ENCODE results near the gene SCARB2. TPM values are rescaled to one million over a fixed set of nuclear protein-coding genes. Genes with fewer than 3 reads are reported as not detected.

The SCARB2 gene
- total RNA-seq, 4 donors from 2014 or later, result 87.6 to 107 (median 95.8) TPM

- Histone ChIP-seq H3K9me3 (no peaks in the 10 kb centered on the region), H3K27me3 (peaks cover 22% of the 10 kb centered on the region), H3K36me3 (no peaks in the 10 kb centered on the region), H3K4me3 (no peak overlapping the region), H3K27ac (no peak overlapping the region), H3K4me1 (peaks cover 16% of the 10 kb centered on the region)
- TF ChIP-seq EP300 (IDR thresholded peaks at IDR 0.05) (no peak), POLR2AphosphoS5 (IDR thresholded peaks at IDR 0.05) (no peak), POLR2A (IDR thresholded peaks at IDR 0.05) (no peak), CTCF (IDR thresholded peaks at IDR 0.05) (no peak)
- no peak for DNase-seq (ENCODE audit: low spot score in 2 of 2)
- 92% methylated on average over 6 of the region's 6 CpGs for WGBS
Observed at GRCh38 chr4:76253511-76253910, 39.9 kb upstream of the SCARB2 start.

DNA sequence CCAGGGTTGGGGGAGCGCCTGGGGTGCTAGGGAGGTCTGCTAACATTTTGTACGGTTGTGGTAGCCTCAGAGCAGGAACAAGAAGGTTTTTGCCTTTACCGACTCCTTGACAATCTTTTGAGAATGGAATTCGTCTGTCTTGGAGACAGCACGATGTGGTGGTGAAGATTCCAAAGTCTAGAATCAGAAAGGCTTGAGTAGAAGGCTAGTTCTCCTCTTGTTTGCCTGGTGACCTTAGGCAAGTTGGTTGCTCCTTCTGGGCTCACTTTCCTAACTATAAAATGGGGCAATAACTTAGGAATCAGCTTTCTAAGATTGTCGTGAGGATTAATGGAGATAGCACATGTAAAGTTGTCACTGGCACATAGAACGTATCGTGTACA, 38.6 kb upstream of the SCARB2 start:
- Histone ChIP-seq H3K27me3 (peaks cover 22% of the 10 kb centered on the region), H3K4me1 (peaks cover 16% of the 10 kb centered on the region), H3K4me3 (peak overlapping the region; percentile 76), H3K9me3 (no peaks in the 10 kb centered on the region), H3K27ac (no peak overlapping the region), H3K36me3 (no peaks in the 10 kb centered on the region)
- 67% methylated on average over 8 of the region's 8 CpGs for WGBS
- no peak for TF ChIP-seq POLR2A (IDR thresholded peaks at IDR 0.05)
- no peak for TF ChIP-seq CTCF (IDR thresholded peaks at IDR 0.05)
- TF ChIP-seq POLR2AphosphoS5 (IDR thresholded peaks at IDR 0.05), result no peak
- no peak for TF ChIP-seq EP300 (IDR thresholded peaks at IDR 0.05)
- no peak for DNase-seq (ENCODE audit: low spot score in 2 of 2)

DNA sequence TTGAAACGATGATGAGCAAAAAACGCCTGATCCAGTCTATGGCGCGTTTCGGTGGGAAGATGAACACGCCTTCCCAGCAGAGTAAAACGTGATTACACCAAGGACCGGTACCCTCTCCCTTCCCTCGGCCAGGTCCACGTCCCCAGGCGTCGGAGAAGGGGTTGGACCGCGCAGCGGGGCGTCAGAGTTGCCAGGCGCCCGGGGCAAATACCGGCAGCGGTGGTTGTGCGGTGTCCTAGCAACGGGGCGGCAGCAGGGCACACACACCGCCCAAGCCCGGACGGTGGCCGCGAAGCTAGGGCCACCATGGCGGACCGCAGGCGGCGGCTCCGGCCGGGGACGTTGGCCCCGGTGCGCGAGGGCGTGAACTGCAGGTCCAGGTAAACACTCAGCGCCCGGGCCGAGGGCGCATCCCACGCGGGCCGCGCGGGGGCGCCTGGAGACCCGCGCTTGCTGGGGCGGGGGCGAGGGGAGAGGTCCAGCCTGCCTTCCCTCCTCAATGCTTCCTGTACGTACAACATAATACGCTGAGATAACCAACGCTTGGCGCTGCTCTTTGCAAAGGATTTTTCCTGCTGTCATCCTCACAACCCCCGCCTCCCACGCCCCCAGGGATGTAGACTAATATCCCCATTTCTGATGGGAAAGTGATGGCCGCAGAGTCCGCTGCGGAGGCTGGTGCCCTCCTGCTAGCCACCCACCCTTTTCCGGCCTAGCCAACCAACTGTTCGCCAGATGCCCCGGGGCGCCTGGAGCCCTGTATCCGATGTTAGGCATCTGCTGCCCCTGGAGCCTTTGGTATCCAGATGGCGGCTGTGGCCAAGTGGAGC, 38.0 kb upstream of the SCARB2 start, which contains the start of gene FAM47E:
Gene FAM47E, plus strand, starts transcription at position 281 of the 830 bp plus-strand sequence. Its CDS starts 26 bp downstream, at position 307.
- Histone ChIP-seq H3K36me3 (no peaks in the 10 kb centered on the region), H3K27ac (no peak within 1 kb of the TSS), H3K27me3 (peaks cover 22% of the 10 kb centered on the region), H3K4me1 (peaks cover 16% of the 10 kb centered on the region), H3K9me3 (no peaks in the 10 kb centered on the region), H3K4me3 (peak within 1 kb of the TSS; percentile 76)
- WGBS, result 4% methylated on average over 58 of the region's 68 CpGs
- peak in 1 of 2 donors; percentile 28 for TF ChIP-seq CTCF (IDR thresholded peaks at IDR 0.05)
- TF ChIP-seq EP300 (IDR thresholded peaks at IDR 0.05), result no peak
- TF ChIP-seq POLR2AphosphoS5 (IDR thresholded peaks at IDR 0.05), result peak in 1 of 3 donors; percentile 42
- no peak for TF ChIP-seq POLR2A (IDR thresholded peaks at IDR 0.05)
- peak; percentile 83 to 84 for DNase-seq (ENCODE audit: low spot score in 2 of 2)

GRCh38 chr4:76250962-76251361, 37.3 kb upstream of the SCARB2 start:
- Histone ChIP-seq H3K27ac (no peak overlapping the region), H3K9me3 (no peaks in the 10 kb centered on the region), H3K4me1 (peaks cover 16% of the 10 kb centered on the region), H3K27me3 (peaks cover 22% of the 10 kb centered on the region), H3K36me3 (no peaks in the 10 kb centered on the region), H3K4me3 (peak overlapping the region; percentile 76)
- no peak for TF ChIP-seq POLR2AphosphoS5 (IDR thresholded peaks at IDR 0.05)
- TF ChIP-seq EP300 (IDR thresholded peaks at IDR 0.05), result no peak
- TF ChIP-seq POLR2A (IDR thresholded peaks at IDR 0.05), result no peak
- no peak for TF ChIP-seq CTCF (IDR thresholded peaks at IDR 0.05)
- no peak for DNase-seq (ENCODE audit: low spot score in 2 of 2)
- 15% methylated on average over 6 of the region's 6 CpGs for WGBS

DNA sequence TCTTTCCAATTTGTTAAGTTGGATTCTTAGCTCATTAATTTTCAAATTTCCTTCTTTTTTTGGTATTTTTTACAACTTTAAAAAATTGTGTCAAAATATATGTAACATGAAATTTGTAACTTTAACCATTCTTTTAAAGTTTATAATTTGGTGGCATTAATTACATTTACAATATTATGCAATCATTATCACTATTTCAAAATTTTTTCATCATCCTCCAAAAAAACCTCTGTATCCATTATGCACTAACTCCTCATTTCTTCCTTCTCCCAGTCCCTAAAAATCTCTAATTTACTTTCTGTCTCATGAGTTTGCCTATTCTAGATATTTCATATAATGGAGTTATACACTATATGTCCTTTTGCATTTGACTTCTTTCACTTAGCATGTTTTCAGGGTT, 33.2 kb upstream of the SCARB2 start:
- TF ChIP-seq EP300 (IDR thresholded peaks at IDR 0.05), result no peak
- no peak for TF ChIP-seq POLR2A (IDR thresholded peaks at IDR 0.05)
- no peak for TF ChIP-seq CTCF (IDR thresholded peaks at IDR 0.05)
- no peak for TF ChIP-seq POLR2AphosphoS5 (IDR thresholded peaks at IDR 0.05)
- DNase-seq (ENCODE audit: low spot score in 2 of 2), result no peak
- Histone ChIP-seq H3K36me3 (no peaks in the 10 kb centered on the region), H3K27ac (no peak overlapping the region), H3K4me3 (no peak overlapping the region), H3K9me3 (no peaks in the 10 kb centered on the region), H3K4me1 (peaks cover 11% of the 10 kb centered on the region), H3K27me3 (peaks cover 8% of the 10 kb centered on the region)

All from suprapubic skin (tissue), 4 donors.